ENCODE results near the gene TUSC2. TPM values are rescaled to one million over a fixed set of nuclear protein-coding genes. Genes with fewer than 3 reads are reported as not detected.
A peak's percentile ranks its signal among the peaks of the same experiment; 100 is the strongest.

Gene TUSC2
- total and polyA plus RNA-seq, 2 of the 8 experiments (the other 6 are each of a cell fraction or from before 2014, with no cell fraction given): 33.3 to 65.4 TPM

- POLR2A ChIA-PET (ENCODE audit: partially characterized antibody): interaction anchor here (0.9 to 1.7 kb wide), 5 partner anchors 9 to 155 kb away, joined by 3 to 9 read pairs (median 3); no protein-coding TSS in a partner anchor
- FAIRE-seq: peak; percentile 78
- WGBS, 2 experiments (ENCODE audit: extremely low coverage in 1 of 2, insufficient coverage in 1 of 2, insufficient read length in 1 of 2, insufficient replicate concordance in 2 of 2, low coverage in 1 of 2, low lambda C conversion rate in 2 of 2, missing lambda C conversion rate in 1 of 2): 19% methylated on average over 36 of the region's 45 CpGs; no CpG with 5 or more reads in 1 of the 2 experiments
- TF ChIP-seq PHF8 (conservative IDR thresholded peaks at IDR 0.05; ENCODE audit: low read depth, low read length) (no peak), HDAC2 (IDR thresholded peaks at IDR 0.05; ENCODE audit: borderline replicate concordance in 1 of 2, low read depth in 2 of 2, low read length in 2 of 2) (no peak), SIN3A (conservative IDR thresholded peaks at IDR 0.05 in 1 of 2, IDR thresholded peaks at IDR 0.05 in 1 of 2; ENCODE audit: low read depth in 1 of 2, low read length in 2 of 2) (peak in 1 of 2 experiments; percentile 90; a peak in 2 of 4 replicates), NRF1 (IDR thresholded peaks at IDR 0.05; ENCODE audit: low read depth, low read length) (peak; percentile 87), SP1 (IDR thresholded peaks at IDR 0.05; ENCODE audit: low read depth, low read length) (no peak), MAX (IDR thresholded peaks at IDR 0.05) (peak; percentile 8; the same call in 1 of the 2 replicates), RFX5 (IDR thresholded peaks at IDR 0.05; ENCODE audit: borderline replicate concordance, low read depth, low read length) (no peak), FOSL1 (IDR thresholded peaks at IDR 0.05; ENCODE audit: insufficient read depth, low read depth, low read length) (peak; percentile 18; the same call in 1 of the 2 replicates), BCL11A (IDR thresholded peaks at IDR 0.05; ENCODE audit: low read depth in 2 of 2, low read length in 2 of 2) (no peak), YY1 (IDR thresholded peaks at IDR 0.05; ENCODE audit: low read depth, low read length) (peak; percentile 58; the same call in 1 of the 2 replicates), TAF1 (IDR thresholded peaks at IDR 0.05; ENCODE audit: low read depth, low read length) (0 out of 2 replicates have a peak, but pooled peaks have one; percentile 25)
Measured at GRCh38 chr3:50345586-50346234, 17.7 kb upstream of the TUSC2 start, which contains the start of gene ZMYND10. ZMYND10 (minus strand) TSS chr3:50345732; CDS start chr3:50345579, 153 bp downstream.

More at GRCh38 chr3:50345586-50346234, 17.7 kb upstream of the TUSC2 start, which contains the start of gene ZMYND10:
- H2BK12ac ChIP-seq (ENCODE audit: low read depth, low read length): no peak within 1 kb of the TSS
- H3K79me2 ChIP-seq (ENCODE audit: control insufficient read depth in 1 of 2, insufficient read depth in 2 of 2, low read length in 2 of 2): no peaks in the 10 kb centered on the region
- H2BK5ac ChIP-seq (ENCODE audit: low read depth, low read length): no peak within 1 kb of the TSS
- H3K14ac ChIP-seq (ENCODE audit: insufficient read length): no peak within 1 kb of the TSS
- H2BK15ac ChIP-seq (ENCODE audit: low read length): 0 out of 2 replicates have a peak within 1 kb of the TSS, but pooled peaks have one; percentile 92
- H2AK5ac ChIP-seq (ENCODE audit: low read depth, low read length): no peak within 1 kb of the TSS; the same call in 1 of the 2 replicates
- peaks cover 0 to 18% (median 12%) of the 10 kb centered on the region in 4 experiments; a peak in 6 of 7 replicates for H3K4me1 ChIP-seq (replicated peaks in 1 of 4; ENCODE audit: control insufficient read depth in 3 of 4, insufficient read depth in 4 of 4, low read length in 3 of 4)
- H3K79me1 ChIP-seq (ENCODE audit: low read depth, low read length): no peaks in the 10 kb centered on the region
- H2AFZ ChIP-seq (ENCODE audit: low read length): peak within 1 kb of the TSS; percentile 94
- no peak within 1 kb of the TSS for H4K91ac ChIP-seq (replicated peaks; ENCODE audit: insufficient read length, low read length)
- no peak within 1 kb of the TSS for H2BK20ac ChIP-seq (ENCODE audit: low read length)
- no peak within 1 kb of the TSS for H3K9ac ChIP-seq (replicated peaks in 1 of 4; ENCODE audit: extremely low read depth in 1 of 4, low read depth in 3 of 4, low read length in 3 of 4)
- no peaks in the 10 kb centered on the region for H3K9me3 ChIP-seq (ENCODE audit: insufficient read depth in 2 of 2, low read depth in 1 of 2, low read length in 1 of 2)
- peak within 1 kb of the TSS; percentile 96 for H3K18ac ChIP-seq (ENCODE audit: extremely low read depth, low read length)
- no peak within 1 kb of the TSS for H3K23ac ChIP-seq (ENCODE audit: insufficient read length)
- peaks cover 0 to 3% (median 0%) of the 10 kb centered on the region in 4 experiments; a peak in 2 of 8 replicates for H3K36me3 ChIP-seq (ENCODE audit: control insufficient read depth in 2 of 4, insufficient read depth in 4 of 4, low read length in 3 of 4)
- DNase-seq (ENCODE audit: low read depth in 1 of 2, low spot score in 2 of 2): peak in 1 of 2 experiments; percentile 96
- H3K27me3 ChIP-seq (replicated peaks in 1 of 4; ENCODE audit: control insufficient read depth in 3 of 4, extremely low read depth in 1 of 4, insufficient read depth in 3 of 4, low read length in 3 of 4): peaks cover 10 to 42% (median 33%) of the 10 kb centered on the region in 4 experiments
- no peak within 1 kb of the TSS for H4K5ac ChIP-seq (ENCODE audit: insufficient read length, low read depth, low read length)
- peaks cover 3% of the 10 kb centered on the region in 2 experiments for H4K20me1 ChIP-seq (replicated peaks in 1 of 2; ENCODE audit: control insufficient read depth in 1 of 2, insufficient read depth in 2 of 2, low read length in 2 of 2)
- peak within 1 kb of the TSS; percentile 61 to 96 for H3K4me2 ChIP-seq (ENCODE audit: insufficient read depth in 1 of 2, low read depth in 2 of 2, low read length in 2 of 2)
- peaks cover 16% of the 10 kb centered on the region for H3K23me2 ChIP-seq (ENCODE audit: low read depth, low read length)
- H3K4ac ChIP-seq (replicated peaks; ENCODE audit: insufficient read length, low read depth, low read length): no peak within 1 kb of the TSS
- H3K4me3 ChIP-seq (ENCODE audit: extremely low read depth in 1 of 4, insufficient read depth in 2 of 4, low read depth in 3 of 4, low read length in 4 of 4): peak within 1 kb of the TSS; percentile 18 to 58 (median 41); a peak in 7 of 8 replicates
- H3K27ac ChIP-seq (ENCODE audit: low read depth, low read length): no peak within 1 kb of the TSS
- H2BK120ac ChIP-seq (replicated peaks; ENCODE audit: low read depth, low read length): no peak within 1 kb of the TSS
- CTCF ChIA-PET (ENCODE audit: partially characterized antibody): interaction anchor here (0.5 to 13.4 kb wide), 12 partner anchors 8 to 1039 kb away, joined by 3 to 136 read pairs (median 13); partner anchors contain the start of gene TMEM115
- H3K56ac ChIP-seq (replicated peaks; ENCODE audit: insufficient read length, low read depth, low read length): no peak within 1 kb of the TSS
- peak within 1 kb of the TSS; percentile 6; the same call in 1 of the 2 replicates for H4K8ac ChIP-seq (ENCODE audit: extremely low read depth, insufficient read depth, low read length)
